GM18517 (cell line): ENCODE data around the gene TNRC6C.

ENCODE experiments used
- ATAC-seq: cut with Tn5 transposase; IDR thresholded peaks from one replicate; pipeline ENCODE4 v1.9.1; 2021; ENCODE audit warnings: mild to moderate bottlenecking, moderate library complexity; ENCODE audit not compliant: unreplicated experiment

Gene TNRC6C

DNA sequence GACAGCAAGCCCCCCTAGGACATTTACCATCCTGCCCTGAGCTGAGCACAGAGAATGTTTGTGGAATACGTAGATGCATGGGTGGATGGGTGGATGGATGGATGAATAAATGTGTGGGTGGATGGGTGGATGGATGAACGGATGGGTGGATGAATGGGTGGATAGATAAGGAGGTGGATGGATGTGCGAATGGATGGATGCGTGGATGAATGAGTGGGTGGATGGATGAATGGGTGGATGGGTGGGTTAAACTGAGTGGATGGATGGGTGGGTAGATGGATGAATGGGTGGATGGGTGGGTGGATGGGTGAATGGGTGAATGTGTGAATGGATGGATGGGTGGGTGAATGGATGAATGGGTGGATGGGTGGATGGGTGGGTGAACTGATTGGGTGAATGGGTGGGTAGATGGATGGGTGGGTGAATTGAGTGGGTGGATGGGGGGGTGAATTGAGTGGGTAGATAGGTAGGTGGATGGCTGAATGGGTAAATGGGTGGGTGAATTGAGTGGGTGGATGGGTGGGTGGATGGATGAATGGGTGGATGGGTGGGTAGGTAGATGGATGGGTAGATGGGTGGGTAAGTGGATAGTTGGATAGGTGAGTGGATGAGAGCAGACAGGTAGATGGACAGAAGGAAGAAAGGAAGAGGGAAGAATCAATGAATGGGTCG is 164.9 kb downstream of the TNRC6C start:
- no peak for ATAC-seq

DNA sequence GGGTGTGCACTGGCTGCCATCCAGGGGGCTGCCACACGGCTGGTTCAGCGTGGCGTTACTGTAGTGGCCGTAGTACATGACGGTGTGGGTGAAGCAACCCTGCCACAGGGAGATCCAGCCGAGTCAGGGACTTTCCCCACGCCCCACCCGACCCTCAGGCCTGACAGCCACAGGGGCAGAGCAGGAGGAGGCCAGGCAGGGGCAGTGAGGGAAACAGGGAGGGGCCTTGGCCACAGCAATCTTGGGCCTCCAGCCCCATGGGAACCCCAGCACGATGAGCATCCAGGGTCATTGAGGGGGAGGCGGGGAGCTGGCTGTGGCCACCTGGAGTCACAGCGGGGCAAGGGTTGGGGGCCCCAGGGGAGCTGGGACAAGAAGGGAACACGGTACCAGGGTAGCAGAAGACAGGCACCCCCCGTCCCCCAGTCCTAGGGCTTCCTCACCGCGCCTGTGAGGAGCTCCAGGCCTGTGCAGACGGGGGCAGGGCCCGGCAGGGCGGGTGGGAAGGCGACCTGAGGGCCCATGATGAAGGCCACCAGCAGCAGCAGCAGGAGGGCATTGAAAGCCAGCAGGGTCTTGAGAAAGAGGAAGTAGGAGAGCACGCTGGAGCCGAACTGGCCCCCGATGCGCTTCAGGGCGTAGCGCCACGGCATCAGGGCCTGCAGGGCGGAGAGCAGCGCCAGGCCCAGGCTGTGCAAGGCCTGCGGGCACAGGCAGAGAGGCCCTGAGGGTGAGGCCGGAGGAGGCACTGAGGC is 165.8 kb downstream of the TNRC6C start:
- ATAC-seq = no peak

DNA sequence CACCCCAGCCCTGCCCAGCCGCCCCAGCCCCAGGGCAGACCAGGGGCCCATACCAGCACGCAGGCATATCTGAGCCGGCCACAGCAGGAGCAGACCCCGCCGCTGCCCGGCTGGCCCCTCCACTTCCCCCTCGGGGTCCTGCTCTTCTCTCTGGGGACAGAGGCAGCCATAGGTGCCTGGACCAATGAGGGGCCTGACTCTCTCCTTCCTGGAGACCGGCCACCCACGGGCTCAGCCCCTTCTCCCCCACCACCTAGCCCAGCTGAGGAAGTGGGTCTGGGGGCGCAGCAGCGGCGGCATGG is 166.3 kb downstream of the TNRC6C start:
- no peak for ATAC-seq

DNA sequence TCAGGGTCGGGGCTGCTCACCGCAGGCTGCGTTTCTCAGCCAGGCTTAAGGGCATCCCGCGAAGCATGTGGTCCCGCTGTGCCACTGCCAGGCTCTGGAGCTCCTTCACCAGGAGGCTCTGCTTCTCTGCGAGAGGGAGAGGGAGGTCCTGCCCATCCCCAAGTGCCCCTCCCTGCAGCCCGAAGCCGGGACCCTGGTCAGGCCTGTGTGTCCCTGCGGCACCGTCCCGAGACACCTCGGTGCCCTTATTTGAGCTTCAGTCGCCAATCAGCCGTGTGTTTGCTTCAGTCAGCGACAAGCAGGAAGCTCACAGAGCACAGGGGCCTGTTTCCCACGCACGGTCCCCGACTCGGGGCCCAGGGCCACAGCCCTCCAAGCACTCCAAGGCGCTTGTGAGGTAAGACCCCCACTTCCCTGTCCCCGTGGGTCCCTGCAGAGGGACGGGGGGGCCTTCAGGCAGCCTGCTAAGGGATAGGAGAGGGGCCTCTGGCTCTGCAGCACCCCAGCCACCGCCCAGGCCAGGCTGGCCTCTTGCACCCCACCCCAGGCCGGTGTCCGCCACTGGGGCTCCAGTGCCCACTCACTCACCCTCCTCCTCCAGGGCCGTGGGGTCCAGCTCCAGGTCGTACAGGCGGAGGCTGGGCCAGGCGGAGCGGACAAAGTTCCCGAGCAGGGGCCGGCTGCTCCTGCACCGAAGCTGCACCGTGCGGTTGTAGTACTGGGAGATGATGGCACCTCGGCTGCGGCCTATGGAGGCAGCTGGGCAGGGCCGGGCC is 166.8 kb downstream of the TNRC6C start:
- ATAC-seq = no peak

DNA sequence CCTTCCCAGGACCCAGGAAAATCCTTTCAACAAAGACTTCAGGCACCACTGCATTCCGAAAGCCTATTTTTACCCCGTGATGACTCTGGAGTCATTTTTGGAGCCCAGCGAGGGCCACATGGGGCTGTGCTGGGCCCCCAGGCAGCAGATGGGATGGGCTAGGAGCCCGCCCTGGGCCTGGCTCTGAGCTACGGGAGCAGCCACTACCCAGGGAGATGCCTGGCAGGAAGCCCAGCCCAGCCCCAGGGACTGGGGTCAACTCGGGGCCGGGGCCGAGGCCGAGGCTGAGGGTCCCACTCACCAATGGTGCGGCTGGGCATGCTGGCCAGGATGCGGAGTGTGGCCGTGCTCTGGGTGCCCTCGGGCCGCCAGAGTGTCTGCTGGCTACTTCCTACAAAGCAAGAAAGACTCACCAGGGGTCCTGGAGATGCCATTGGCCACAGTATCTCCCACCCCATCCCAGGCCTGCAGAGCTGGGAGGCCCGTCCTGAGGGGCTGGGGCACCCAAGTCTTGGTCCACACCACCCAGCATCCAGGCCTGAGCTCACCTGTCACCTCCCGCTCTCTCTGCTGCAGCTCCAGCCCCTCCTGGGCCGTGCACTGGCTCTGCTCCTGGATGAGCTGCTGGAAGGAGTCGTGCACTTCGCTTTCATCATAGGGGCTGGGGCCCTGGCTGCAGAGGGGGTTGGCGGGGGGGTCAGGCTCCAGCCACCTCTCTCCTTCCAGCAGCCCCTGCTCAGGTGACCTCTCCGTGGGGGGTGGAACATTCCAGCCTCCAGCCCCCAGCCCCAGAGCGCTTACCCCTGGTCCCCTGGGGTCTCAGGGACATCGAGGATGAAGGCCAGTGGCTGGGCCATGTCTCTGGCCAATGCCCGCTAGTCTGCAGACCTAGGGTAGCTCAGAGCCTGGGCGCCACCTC is 167.7 kb downstream of the TNRC6C start:
- ATAC-seq = no peak

DNA sequence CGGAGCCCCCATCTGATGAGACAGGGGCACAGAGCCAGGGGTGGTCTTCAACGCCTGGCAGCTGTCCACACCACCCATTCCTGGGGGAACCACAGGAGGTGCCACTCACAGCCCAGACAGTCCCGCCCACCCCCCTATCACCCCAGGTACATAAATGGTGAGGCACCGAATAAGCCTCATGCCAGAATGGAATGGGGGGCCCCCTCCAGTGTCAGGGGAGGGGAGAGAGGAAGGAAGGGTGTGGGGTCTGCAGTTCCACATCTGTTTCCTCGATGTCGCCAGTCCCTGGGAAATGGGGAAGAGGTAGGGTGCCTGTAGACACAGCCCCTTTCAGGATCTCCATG is 168.4 kb downstream of the TNRC6C start:
- ATAC-seq = no peak

DNA sequence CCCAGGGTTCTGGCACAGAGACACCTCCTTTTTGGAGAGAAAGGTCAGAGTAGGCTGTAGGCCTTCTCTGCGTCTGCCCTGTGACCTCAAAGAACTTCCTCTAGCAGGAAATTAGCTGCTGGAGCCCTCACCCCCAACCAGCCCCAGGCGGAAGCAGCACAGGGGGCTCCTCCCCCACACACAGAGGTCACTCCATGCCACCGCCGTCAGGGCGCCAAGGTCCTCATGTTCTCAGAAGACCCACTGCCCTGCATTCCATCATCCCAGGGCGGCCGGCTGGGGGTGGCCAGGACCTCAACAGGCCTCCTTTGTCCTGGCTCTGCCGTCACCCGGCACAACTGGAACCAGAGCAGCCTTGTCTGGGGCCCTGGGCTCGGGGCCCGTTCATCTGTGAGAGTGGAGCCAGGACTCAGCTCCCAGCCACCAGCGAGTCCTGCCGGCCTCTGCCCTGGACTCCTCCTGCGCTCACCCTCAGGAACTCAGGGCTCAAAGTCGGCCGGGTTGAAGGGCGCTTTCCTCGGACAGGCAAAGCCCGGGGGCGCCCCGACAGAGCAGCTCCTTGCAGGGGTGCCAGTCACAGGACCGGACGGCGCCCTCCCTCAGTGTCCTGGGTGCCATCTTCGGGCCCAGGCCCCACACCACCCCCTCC is 168.9 kb downstream of the TNRC6C start:
- ATAC-seq = no peak

DNA sequence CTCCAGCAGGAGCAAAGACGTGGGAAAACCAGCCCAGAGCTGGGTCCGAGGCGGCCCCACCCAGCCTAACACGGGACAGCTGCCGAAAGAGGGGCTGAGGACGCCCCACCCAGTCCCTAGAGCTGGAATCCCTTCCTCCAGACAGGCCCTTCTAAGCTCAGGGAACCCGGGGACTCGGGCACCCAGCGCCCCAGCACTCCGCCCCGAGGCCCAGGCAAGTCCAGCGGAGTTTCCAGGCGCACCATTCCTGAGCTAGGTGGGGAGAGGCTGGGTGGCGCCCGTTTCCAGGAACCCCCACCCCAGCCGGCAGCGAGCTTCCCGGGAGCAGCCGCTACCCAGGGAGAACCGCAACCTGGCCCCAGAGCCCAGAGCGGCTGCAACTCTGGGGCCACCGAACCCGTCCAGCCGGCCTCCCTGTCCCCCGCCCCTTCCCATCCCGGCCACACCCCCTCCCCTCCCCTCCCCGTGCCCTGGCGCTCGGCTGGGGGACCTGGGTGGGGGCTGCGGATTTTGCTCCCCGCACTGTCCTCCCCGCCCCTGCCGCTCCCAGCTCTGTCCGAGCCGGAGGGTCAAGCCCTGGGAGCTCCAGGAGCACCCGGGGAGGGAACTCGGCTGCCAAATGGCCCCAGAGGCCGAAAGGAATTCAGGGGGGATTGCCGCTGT is 169.5 kb downstream of the TNRC6C start:
- no peak for ATAC-seq

DNA sequence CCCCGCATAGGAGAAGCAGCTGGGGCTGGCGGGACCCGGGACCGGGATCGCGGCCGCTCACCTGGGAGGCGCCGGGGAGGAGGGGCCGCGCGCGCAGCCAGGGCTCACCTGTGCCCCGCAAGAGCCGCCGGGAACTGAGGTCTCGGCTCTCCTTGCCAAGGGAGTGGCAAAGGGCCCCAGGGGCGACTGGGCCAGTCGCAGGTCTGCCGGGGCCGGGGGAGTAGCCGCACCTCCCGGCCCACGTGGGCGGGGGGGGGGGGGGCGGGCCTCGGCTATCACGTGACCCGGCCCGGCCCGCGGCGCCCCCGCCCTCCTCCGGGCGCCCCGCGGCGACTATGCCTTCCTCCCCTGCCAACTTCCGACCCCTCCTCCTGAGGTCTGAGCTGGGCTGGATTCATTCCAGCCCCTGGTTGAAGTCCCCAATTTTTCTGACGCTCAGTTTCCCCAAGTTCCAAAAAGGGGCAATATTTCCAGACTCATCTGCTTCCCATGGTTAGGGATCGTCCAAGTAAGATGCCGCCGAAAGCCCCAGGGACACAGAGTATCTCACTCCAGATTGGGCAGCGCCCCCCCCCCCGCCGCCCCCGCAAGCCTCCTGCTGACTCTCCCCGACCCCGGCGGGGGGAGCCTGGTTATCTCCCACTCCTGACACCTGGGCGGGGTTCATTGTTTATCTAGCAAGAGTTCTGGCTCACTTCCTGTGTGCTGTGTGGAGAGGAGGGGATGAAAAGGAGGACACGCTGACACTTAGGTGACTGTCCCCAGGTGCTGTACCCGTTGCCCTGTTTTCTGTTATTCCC is 170.2 kb downstream of the TNRC6C start, which contains the start of gene TMC6:
Gene TMC6 (minus strand): TSS at position 205 of the 800 bp plus-strand sequence. CDS start 1,923 bp downstream, outside the sequence.
- no peak for ATAC-seq

DNA sequence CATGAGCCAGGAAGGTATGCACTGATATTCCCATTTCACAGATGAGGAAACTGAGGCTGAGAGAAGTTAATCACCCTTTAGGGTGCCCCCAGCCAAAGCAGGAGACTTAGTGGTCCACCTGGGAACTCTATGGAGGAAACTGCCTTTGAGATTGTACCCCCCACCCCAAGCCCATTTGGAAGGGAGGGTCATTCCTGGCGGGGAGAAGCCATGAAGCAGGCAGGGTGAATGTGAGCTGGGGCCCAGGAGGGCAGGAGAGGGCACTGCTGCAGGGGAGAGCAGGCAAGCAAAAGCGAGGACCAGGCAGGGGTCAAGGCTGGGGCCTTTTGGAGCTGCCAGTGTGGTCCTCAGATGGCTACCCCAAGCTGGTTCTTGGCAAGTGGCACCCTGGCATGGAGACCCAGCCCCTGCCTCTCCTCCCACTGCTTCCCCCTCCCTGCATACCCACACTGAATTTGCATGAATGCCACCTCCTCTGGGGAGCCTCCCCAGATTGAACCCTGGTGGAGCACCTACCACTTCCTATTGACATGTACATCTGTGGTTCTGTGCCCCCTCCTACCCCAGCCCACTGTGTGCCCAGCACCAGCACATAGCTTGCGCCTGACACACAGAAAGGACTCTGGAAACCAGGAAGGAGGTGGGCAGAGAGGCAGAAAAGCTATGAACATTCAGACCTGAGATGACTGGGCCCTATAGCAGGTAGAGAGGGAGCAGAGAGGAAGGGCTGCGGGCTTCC is 171.0 kb downstream of the TNRC6C start:
- no peak for ATAC-seq

DNA sequence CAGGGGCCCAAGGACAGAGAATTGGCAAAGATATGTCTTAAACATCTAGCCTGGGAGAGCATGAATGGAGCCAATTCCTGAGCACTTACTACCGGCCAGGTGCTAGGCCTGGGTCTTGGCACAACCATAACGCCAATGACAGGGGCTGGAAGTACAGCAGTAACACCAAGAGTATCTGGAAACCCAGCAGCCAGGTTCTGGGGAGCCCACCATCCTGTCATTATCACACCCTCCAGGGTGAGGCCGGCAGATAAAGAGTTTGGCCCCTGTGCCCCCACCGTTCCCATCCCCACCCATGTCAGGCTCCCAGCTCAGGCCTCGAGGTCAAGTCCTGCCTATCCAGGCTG is 171.6 kb downstream of the TNRC6C start:
- no peak for ATAC-seq

DNA sequence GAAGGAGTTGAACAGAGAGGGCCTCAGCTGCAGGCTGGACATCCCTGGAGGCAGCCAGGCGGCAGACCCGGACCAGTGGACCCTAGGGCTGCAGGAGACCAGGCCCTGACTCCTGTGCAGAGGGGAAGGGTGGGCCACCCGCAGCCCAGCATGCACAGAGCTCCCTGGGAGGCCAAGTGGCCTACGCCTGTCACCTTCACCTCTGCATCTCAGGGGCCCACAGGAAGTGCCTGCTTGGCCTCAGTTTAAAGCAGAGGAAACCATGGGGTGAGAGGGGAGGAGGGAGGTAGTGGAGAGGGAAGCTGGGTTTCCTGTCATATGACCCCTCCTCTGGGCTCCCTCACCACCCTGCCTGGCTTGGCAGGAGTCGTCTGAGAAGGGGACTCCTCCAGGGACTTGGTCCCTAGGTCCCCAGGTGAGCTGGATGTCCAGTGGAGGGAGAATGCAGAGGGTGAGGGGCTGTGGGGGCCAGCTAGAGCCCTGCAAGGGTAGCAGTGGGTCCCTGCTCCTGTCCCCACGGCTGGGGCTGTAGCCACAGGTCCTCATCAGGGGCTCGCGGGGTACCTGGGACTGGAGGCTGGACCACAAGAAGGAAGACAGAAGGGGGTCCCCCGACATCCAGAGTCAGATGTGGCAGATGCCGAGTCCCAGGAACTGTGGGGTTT is 172.1 kb downstream of the TNRC6C start, which contains the start of gene TMC8:
Gene TMC8 (plus strand): TSS at position 335 of the 665 bp plus-strand sequence. CDS start 818 bp downstream, outside the sequence.
- no peak for ATAC-seq

DNA sequence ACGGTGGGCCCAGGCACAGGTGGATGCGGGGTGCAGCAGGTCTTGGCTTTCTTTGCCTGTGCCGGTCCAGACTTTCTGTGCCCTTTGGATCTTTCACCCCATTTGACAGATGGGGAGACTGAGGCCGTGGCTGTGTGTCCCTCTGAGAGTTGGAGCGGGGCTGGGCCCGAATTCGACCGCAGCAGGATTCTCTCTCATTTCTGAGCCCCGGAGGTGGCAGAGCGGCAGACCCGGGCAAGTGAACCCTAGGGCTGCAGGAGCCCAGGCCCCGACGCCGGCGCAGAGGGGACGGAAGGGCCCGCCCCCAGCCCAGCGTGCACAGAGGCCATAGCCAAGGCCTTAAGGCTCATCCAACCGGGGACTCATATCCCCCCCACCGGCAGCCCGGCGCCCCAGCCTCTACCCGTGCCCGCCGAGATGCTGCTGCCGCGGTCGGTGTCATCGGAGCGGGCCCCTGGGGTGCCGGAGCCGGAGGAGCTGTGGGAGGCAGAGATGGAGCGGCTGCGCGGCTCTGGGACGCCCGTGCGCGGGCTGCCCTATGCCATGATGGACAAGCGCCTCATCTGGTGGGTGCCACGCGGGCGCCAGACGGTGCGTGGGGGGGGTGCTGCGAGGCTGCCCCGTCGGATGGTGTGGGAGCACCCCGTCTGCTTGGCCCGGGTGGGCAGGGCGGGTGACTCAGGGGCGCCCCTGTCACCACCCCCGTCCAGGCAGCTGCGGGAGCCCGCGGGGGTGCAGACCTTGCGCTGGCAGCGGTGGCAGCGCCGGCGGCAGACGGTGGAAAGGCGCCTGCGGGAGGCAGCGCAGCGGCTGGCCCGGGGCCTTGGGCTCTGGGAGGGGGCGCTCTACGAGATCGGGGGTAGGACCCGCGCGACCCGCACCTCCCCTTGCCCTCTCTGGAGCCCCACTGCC is 172.9 kb downstream of the TNRC6C start:
- no peak for ATAC-seq

DNA sequence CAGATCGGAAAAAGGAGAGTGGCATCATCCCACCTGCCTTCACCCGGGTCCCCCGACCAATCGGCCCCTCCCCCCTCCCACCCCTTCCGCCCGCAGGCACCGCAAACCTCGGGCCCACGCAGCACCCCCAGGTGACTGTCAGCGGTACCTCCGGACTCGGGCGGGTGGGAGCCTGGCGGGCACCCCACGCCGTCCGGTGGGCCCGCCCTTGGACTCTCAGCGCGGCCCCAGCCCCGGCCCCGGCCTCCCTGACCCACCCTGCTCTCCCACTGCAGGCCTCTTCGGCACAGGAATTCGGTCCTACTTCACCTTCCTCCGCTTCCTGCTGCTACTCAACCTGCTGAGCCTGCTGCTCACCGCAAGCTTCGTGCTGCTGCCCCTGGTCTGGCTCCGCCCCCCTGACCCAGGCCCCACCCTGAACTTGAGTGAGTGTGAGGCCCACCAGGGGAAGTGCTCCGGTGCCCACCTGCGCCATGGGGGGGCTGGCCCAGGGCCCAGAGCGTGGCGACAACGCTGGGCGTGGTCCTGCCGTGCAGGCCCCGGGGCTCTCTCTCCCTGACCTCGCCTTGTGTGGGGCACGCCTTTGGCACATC is 173.7 kb downstream of the TNRC6C start:
- no peak for ATAC-seq

DNA sequence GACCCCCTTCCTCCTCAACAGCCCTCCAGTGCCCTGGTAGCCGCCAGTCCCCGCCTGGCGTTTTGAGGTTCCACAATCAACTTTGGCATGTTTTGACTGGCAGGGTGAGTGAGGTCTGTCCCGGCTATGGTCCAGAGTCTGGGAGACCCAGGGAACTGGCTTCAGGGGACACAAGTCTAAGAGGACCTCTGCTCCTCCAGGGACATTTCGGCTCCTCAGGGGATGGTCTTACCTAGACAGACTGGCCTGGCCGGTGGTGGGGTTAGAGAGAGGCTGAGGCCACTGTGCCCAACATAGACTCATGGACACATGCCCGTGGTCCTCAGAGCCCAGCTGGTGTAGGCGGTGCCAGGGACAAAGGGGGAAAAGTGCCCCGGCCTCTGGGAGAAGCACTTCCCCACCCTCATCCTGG is 174.3 kb downstream of the TNRC6C start:
- no peak for ATAC-seq

DNA sequence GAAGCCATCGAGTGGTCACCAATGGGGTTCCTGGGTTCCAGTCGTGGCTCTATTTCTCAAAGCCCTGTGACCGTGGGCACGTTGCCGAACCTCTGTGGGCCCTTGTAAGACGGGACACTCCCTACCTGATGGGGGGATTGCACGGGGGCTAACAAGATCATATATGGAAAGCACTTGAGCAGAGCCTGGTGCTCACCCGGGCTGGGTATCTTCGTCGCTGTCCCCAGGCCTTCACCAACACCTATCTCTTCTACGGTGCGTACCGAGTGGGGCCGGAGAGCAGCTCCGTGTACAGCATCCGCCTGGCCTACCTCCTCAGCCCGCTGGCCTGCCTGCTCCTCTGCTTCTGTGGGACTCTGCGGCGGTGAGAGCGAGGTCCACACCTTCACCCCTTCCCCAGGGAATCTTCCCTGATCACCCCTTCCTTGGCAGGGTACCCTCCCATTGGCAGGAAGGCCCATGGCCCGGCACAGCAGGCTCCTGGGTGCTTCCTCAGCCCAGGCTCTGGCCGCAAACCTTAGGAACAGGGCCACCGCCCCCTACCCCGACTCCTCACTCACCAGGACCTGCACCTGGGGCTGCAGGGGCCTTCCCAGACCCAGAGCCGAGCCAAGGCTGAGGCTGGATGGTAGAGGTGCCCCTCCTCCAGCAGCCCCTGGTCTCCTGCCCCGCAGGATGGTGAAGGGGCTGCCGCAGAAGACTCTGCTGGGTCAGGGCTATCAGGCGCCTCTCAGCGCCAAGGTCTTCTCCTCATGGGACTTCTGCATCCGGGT is 174.9 kb downstream of the TNRC6C start:
- no peak for ATAC-seq
